ENCODE measurements around the gene CARD11.

CARD11 gene

GRCh38 chr7:2856388-2857169 lies 187.1 kb downstream of the CARD11 start:
- no peak for DNase-seq (ENCODE audit: low read depth in 4 of 4, low spot score in 1 of 4)
